SK-N-SH (cell line): ENCODE results near the gene ZNF396. TPM values are rescaled to one million over a fixed set of nuclear protein-coding genes. Genes with fewer than 3 reads are reported as not detected.

Source experiments
- CTCF ChIA-PET: fragments of 300-600, 350-600 bp; formaldehyde crosslinking; extraction: SDS; loops from one replicate; lab custom pipeline; 2021; lab: Yijun Ruan, JAX
- POLR2A ChIA-PET: fragments of 350-600 bp; sonication (Branson Sonifier 250); formaldehyde crosslinking; extraction: SDS; loops from one replicate; lab custom pipeline; 2020; ENCODE audit warnings: antibody characterized with exemption, inconsistent platforms; lab: Yijun Ruan, JAX
- DNase-seq: peaks from one replicate; pipeline ENCODE4 v3.0.0; 2012
- H2AFZ ChIP-seq: fragments of 200-600 bp; sonication (generic); 2 replicates; pipeline ENCODE4 v1.8.1; 2016; ENCODE audit warnings: antibody characterized with exemption, mild to moderate bottlenecking, low read depth
- H3F3A ChIP-seq: fragments of 200-600 bp; sonication (generic); replicated peaks from 2 replicates; pipeline ENCODE3; 2016; ENCODE audit warnings: antibody characterized with exemption, mild to moderate bottlenecking; ENCODE audit not compliant: insufficient read depth
- H3K27ac ChIP-seq, 2 experiments: fragments of 200-500 bp in 1 of 2; fragments of 200-600 bp in 1 of 2; sonication (Bioruptor generic) in 1 of 2; sonication (generic), shearing (Covaris generic) in 1 of 2; 2 replicates each; pipeline versions ENCODE4 v1.5.1 to v1.6.1; 2014 to 2016; ENCODE audit warnings: low read depth in 2 of 2, inconsistent platforms in 1 of 2, low read length in 1 of 2, mild to moderate bottlenecking in 1 of 2, mixed read lengths in 1 of 2
- H3K27me3 ChIP-seq: fragments of 200-600 bp; sonication (generic), shearing (Covaris generic); 2 replicates; pipeline ENCODE4 v1.6.1; 2016; ENCODE audit warnings: mixed run types; ENCODE audit not compliant: insufficient read depth
- H3K36me3 ChIP-seq, 2 experiments: fragments of 200-500 bp in 1 of 2; fragments of 200-600 bp in 1 of 2; sonication (Bioruptor generic) in 1 of 2; sonication (generic) in 1 of 2; replicated peaks in 1 of 2; 2 replicates each; pipeline versions ENCODE3 to v1.5.1; 2014 to 2016; ENCODE audit warnings: low read length in 1 of 2, mild to moderate bottlenecking in 1 of 2; ENCODE audit not compliant: insufficient read depth in 2 of 2, control insufficient read depth in 1 of 2
- H3K4me1 ChIP-seq, 2 experiments: fragments of 200-500 bp in 1 of 2; fragments of 200-600 bp in 1 of 2; sonication (Bioruptor generic) in 1 of 2; sonication (generic), shearing (Covaris generic) in 1 of 2; 2 replicates each; pipeline versions ENCODE4 v1.5.1 to v1.6.1; 2014 to 2016; ENCODE audit warnings: low read depth in 1 of 2, low read length in 1 of 2, mixed run types in 1 of 2; ENCODE audit not compliant: insufficient read depth in 2 of 2, control insufficient read depth in 1 of 2
- H3K4me2 ChIP-seq: fragments of 200-600 bp; sonication (generic), shearing (Covaris generic); 2 replicates; pipeline ENCODE4 v1.6.1; 2017; ENCODE audit warnings: mixed run types
- H3K4me3 ChIP-seq, 2 experiments: fragments of 200-500 bp in 1 of 2; fragments of 200-600 bp in 1 of 2; sonication (Bioruptor generic) in 1 of 2; sonication (generic), shearing (Covaris generic) in 1 of 2; 2 replicates each; pipeline versions ENCODE4 v1.5.1 to v1.8.1; 2014 to 2016; ENCODE audit warnings: low read depth in 2 of 2, inconsistent platforms in 1 of 2, low read length in 1 of 2, mild to moderate bottlenecking in 1 of 2, mixed read lengths in 1 of 2, moderate library complexity in 1 of 2
- H3K79me2 ChIP-seq: fragments of 200-600 bp; sonication (generic); 2 replicates; pipeline ENCODE4 v1.8.1; 2017; ENCODE audit warnings: mild to moderate bottlenecking; ENCODE audit not compliant: insufficient read depth
- H3K9ac ChIP-seq: fragments of 200-600 bp; sonication (generic); 2 replicates; pipeline ENCODE4 v1.6.1; 2017; ENCODE audit warnings: mixed run types
- H3K9me2 ChIP-seq: fragments of 200-600 bp; sonication (generic); 2 replicates; pipeline ENCODE4 v1.6.1; 2017; ENCODE audit warnings: mixed run types
- H3K9me3 ChIP-seq: fragments of 200-600 bp; sonication (generic); 2 replicates; pipeline ENCODE4 v1.6.1; 2017; ENCODE audit warnings: mixed run types, mild to moderate bottlenecking, moderate library complexity
- H4K20me1 ChIP-seq: fragments of 200-600 bp; sonication (generic); 2 replicates; pipeline ENCODE4 v1.6.1; 2017; ENCODE audit warnings: mild to moderate bottlenecking, mixed run types; ENCODE audit not compliant: insufficient read depth
- CHD2 ChIP-seq: fragments of 150-350 bp; IDR thresholded peaks from 2 replicates; pipeline ENCODE4 v1.6.1; 2018; ENCODE audit warnings: low read length; ENCODE audit not compliant: partially characterized antibody
- ELF1 ChIP-seq: IDR thresholded peaks from 2 replicates; pipeline ENCODE4 v1.4.0; 2012
- FOSL2 ChIP-seq: IDR thresholded peaks from 2 replicates; pipeline ENCODE4 v1.4.0; 2012; ENCODE audit warnings: low read depth, mild to moderate bottlenecking, moderate library complexity, borderline replicate concordance
- FOXJ3 ChIP-seq: sonication (generic); formaldehyde crosslinking; IDR thresholded peaks from 2 replicates; pipeline ENCODE4 v1.5.1; 2020; ENCODE audit warnings: mild to moderate bottlenecking, missing genetic modification reagents
- GABPA ChIP-seq: IDR thresholded peaks from 2 replicates; pipeline ENCODE4 v1.4.0; 2012; ENCODE audit warnings: low read depth, mild to moderate bottlenecking
- JUND ChIP-seq: IDR thresholded peaks from 2 replicates; pipeline ENCODE4 v1.4.0; 2012
- MEF2A ChIP-seq: IDR thresholded peaks from 2 replicates; pipeline ENCODE4 v1.4.0; 2012; ENCODE audit warnings: low read depth, borderline replicate concordance
- RAD21 ChIP-seq: IDR thresholded peaks from 2 replicates; pipeline ENCODE4 v1.6.1; 2012; ENCODE audit warnings: mild to moderate bottlenecking, low read length
- RFX5 ChIP-seq: IDR thresholded peaks from 2 replicates; pipeline ENCODE4 v1.6.1; 2012; ENCODE audit warnings: mild to moderate bottlenecking, improper control_type of control experiment, low read length
- SIN3A ChIP-seq: IDR thresholded peaks from 2 replicates; pipeline ENCODE4 v1.6.1; 2012; ENCODE audit warnings: low read depth, mild to moderate bottlenecking, low read length, moderate library complexity, borderline replicate concordance
- TCF12 ChIP-seq: IDR thresholded peaks from 2 replicates; pipeline ENCODE4 v1.4.0; 2012
- TEAD4 ChIP-seq: IDR thresholded peaks from 2 replicates; pipeline ENCODE4 v1.4.0; 2012; ENCODE audit warnings: mild to moderate bottlenecking, borderline replicate concordance; ENCODE audit not compliant: insufficient read depth
- WGBS: methylation state at CpG from one replicate; pipeline ENCODE4 v1.1.6; 2017; ENCODE audit warnings: low lambda C conversion rate; 5-methylcytosine and 5-hydroxymethylcytosine counted together
- polyA plus RNA-seq, 3 experiments: library from polyadenylated mRNA; depleted of rRNA; stranded (reverse); fragments of >200 nt; gene quantifications; 2 replicates each; pipeline ENCODE4 v1.2.3, GENCODE V29; 2012
- TF ChIP-seq, protein P1 (sequence below): fragments of 200-600 bp; sonication (generic); IDR thresholded peaks from 2 replicates; pipeline ENCODE4 v1.6.1; 2017; ENCODE audit warnings: antibody characterized with exemption, mild to moderate bottlenecking, moderate library complexity
- TF ChIP-seq, protein P2 (sequence below): IDR thresholded peaks from 2 replicates; pipeline ENCODE4 v1.6.1; 2012; ENCODE audit warnings: mild to moderate bottlenecking, low read depth, low read length, moderate library complexity
- TF ChIP-seq, protein P3 (sequence below): IDR thresholded peaks from 2 replicates; pipeline ENCODE4 v1.4.0; 2012; ENCODE audit warnings: low read depth, borderline replicate concordance
- TF ChIP-seq, protein P4 (sequence below): IDR thresholded peaks from 2 replicates; pipeline ENCODE4; 2012

ZNF396 gene
- polyA plus RNA-seq, 1 of the 3 experiments (the other 2 are of a cell fraction), result 0.41 TPM

DNA sequence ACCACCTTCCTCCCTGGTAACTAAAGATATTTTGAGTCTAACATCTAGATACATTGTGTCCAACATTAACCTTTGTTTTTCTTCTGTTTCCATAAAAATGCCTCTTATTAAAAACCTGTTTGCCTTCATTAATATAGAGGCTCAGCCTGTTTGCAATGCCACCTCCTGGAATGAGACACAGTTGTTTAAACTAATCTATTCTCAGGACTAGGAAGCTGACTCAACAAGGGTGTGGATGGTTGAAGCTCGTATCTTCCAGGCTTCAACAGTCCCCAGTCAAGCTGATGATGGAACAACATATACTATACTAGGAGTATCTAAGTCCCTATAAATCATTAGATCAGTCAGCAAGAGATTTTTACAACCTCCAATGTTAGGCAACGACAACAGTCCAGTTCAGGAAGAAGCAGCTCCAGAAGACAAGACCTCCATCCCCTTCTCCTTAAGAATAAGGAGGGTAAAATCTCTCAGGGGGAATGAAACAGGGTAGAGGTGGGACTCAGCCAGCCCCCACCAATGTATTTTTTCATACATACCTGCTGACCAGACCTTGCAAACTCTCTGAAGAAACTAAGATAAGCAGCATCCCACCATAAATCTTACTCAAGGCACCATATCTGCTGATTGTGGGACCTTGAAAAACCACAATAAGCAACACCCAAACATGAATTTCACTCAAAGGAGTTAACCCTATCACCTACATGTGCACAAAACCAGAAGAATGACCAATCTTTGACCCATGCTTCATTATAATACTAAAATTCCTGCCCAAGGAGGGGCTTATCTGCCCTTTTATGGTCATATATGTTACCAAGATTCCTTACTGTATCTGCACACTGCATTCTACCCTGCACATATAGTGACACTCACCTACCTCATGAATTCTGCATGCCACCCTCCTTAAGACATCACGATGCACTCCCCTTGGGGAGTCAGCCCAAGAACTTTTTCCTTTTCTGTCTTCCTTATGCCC lies 54.4 kb downstream of the ZNF396 start:
- DNase-seq, result no peak
- POLR2A ChIA-PET, result no interaction called here
- CTCF ChIA-PET, result no interaction called here

More for the DNA sequence above, 54.4 kb downstream of the ZNF396 start:
- Histone ChIP-seq H3K4me2 (no peak overlapping the region), H3K9me2 (no peaks in the 10 kb centered on the region), H4K20me1 (no peaks in the 10 kb centered on the region), H3K27me3 (no peaks in the 10 kb centered on the region), H3K27ac (no peak overlapping the region), H3K4me3 (no peak overlapping the region), H3K4me1 (peaks cover 0 to 2% of the 10 kb centered on the region in 2 experiments; a peak in 1 of 4 replicates), H2AFZ (no peak overlapping the region), H3K9ac (no peak overlapping the region), H3K79me2 (no peaks in the 10 kb centered on the region), H3K9me3 (0 out of 2 replicates have a peak, but pooled peaks cover 4% of the 10 kb centered on the region), H3K36me3 (peaks cover 0 to 10% of the 10 kb centered on the region in 2 experiments), H3F3A (no peaks in the 10 kb centered on the region)
- TF ChIP-seq FOSL2, result no peak
- TF ChIP-seq, protein P1, sequence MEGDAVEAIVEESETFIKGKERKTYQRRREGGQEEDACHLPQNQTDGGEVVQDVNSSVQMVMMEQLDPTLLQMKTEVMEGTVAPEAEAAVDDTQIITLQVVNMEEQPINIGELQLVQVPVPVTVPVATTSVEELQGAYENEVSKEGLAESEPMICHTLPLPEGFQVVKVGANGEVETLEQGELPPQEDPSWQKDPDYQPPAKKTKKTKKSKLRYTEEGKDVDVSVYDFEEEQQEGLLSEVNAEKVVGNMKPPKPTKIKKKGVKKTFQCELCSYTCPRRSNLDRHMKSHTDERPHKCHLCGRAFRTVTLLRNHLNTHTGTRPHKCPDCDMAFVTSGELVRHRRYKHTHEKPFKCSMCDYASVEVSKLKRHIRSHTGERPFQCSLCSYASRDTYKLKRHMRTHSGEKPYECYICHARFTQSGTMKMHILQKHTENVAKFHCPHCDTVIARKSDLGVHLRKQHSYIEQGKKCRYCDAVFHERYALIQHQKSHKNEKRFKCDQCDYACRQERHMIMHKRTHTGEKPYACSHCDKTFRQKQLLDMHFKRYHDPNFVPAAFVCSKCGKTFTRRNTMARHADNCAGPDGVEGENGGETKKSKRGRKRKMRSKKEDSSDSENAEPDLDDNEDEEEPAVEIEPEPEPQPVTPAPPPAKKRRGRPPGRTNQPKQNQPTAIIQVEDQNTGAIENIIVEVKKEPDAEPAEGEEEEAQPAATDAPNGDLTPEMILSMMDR, result no peak
- no peak for TF ChIP-seq CHD2
- TF ChIP-seq, protein P2, sequence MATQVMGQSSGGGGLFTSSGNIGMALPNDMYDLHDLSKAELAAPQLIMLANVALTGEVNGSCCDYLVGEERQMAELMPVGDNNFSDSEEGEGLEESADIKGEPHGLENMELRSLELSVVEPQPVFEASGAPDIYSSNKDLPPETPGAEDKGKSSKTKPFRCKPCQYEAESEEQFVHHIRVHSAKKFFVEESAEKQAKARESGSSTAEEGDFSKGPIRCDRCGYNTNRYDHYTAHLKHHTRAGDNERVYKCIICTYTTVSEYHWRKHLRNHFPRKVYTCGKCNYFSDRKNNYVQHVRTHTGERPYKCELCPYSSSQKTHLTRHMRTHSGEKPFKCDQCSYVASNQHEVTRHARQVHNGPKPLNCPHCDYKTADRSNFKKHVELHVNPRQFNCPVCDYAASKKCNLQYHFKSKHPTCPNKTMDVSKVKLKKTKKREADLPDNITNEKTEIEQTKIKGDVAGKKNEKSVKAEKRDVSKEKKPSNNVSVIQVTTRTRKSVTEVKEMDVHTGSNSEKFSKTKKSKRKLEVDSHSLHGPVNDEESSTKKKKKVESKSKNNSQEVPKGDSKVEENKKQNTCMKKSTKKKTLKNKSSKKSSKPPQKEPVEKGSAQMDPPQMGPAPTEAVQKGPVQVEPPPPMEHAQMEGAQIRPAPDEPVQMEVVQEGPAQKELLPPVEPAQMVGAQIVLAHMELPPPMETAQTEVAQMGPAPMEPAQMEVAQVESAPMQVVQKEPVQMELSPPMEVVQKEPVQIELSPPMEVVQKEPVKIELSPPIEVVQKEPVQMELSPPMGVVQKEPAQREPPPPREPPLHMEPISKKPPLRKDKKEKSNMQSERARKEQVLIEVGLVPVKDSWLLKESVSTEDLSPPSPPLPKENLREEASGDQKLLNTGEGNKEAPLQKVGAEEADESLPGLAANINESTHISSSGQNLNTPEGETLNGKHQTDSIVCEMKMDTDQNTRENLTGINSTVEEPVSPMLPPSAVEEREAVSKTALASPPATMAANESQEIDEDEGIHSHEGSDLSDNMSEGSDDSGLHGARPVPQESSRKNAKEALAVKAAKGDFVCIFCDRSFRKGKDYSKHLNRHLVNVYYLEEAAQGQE, result no peak
- no peak for TF ChIP-seq MEF2A
- TF ChIP-seq RAD21, result no peak
- TF ChIP-seq FOXJ3 (CRISPR knock-in tag), result no peak
- TF ChIP-seq ELF1, result no peak
- TF ChIP-seq JUND, result no peak
- TF ChIP-seq, protein P3, sequence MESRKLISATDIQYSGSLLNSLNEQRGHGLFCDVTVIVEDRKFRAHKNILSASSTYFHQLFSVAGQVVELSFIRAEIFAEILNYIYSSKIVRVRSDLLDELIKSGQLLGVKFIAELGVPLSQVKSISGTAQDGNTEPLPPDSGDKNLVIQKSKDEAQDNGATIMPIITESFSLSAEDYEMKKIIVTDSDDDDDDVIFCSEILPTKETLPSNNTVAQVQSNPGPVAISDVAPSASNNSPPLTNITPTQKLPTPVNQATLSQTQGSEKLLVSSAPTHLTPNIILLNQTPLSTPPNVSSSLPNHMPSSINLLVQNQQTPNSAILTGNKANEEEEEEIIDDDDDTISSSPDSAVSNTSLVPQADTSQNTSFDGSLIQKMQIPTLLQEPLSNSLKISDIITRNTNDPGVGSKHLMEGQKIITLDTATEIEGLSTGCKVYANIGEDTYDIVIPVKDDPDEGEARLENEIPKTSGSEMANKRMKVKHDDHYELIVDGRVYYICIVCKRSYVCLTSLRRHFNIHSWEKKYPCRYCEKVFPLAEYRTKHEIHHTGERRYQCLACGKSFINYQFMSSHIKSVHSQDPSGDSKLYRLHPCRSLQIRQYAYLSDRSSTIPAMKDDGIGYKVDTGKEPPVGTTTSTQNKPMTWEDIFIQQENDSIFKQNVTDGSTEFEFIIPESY, result no peak
- no peak for TF ChIP-seq TCF12
- TF ChIP-seq, protein P4, sequence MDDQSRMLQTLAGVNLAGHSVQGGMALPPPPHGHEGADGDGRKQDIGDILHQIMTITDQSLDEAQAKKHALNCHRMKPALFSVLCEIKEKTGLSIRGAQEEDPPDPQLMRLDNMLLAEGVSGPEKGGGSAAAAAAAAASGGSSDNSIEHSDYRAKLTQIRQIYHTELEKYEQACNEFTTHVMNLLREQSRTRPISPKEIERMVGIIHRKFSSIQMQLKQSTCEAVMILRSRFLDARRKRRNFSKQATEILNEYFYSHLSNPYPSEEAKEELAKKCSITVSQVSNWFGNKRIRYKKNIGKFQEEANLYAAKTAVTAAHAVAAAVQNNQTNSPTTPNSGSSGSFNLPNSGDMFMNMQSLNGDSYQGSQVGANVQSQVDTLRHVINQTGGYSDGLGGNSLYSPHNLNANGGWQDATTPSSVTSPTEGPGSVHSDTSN, result no peak
- no peak for TF ChIP-seq SIN3A
- TF ChIP-seq TEAD4, result no peak
- TF ChIP-seq RFX5, result no peak
- no peak for TF ChIP-seq GABPA
- 61% methylated on average over 3 of the region's 3 CpGs for WGBS
